ENCODE measurements around the gene PRPSAP1. TPM values are rescaled to one million over a fixed set of nuclear protein-coding genes. Genes with fewer than 3 reads are reported as not detected.
"Not testable (repeated sequence)": the region's sequence is repeated elsewhere in the genome, so short reads cannot be mapped to it uniquely, and the experiment has no call there.

PRPSAP1 gene
- total RNA-seq, 1 donor = 23.4 TPM

DNA sequence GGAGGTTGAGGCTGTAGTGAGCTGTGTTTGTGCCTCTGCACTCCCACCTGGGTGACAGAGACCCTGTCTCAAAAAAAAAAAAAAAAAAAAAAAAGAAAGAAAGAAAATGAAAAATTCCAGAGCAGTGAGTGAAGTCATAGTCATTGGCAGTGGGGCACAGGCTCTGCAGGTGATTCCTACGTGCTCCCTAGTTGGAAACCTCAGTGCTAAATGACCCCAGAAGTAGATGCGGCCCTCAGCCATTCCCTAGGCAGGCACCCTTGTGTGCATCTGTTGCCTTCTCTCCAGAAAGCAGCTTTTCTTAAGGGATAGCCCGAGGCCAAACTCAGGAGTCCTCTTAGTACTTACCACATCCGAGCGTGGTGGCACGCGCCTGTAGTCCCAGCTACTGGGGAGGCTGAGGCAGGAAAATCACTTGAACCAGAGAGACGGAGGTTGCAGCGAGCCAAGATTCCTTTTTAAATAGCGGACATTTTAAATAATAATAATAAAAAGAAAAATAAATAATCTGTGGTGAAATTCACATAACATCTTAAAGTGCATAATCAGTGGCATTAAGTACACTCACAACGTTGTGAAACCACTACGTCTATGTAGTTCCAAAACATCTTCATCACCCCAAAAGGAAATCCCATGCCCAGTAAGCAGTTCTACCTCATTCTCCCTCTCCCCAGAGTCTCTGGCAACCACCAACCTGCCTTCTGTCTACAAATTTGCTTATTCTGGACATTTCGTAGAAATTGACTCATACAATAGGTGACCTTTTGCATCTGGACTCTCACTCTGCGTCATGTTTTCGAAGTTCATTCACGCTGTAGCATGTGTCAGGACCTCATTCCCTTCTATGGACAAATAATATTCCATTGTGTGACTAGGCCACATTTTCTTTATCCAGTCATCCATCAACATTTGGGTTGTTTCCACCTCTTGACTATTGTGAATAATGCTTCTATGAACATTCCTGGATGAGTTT is 18.2 kb upstream of the PRPSAP1 start:
- Histone ChIP-seq H3K4me3 (ENCODE audit: low read length) (no peak overlapping the region), H3K27me3 (ENCODE audit: insufficient read depth, low read length) (no peaks in the 10 kb centered on the region), H3K9me3 (ENCODE audit: low read depth, low read length) (no peaks in the 10 kb centered on the region), H3K4me1 (ENCODE audit: insufficient read depth, low read length) (no peaks in the 10 kb centered on the region)

DNA sequence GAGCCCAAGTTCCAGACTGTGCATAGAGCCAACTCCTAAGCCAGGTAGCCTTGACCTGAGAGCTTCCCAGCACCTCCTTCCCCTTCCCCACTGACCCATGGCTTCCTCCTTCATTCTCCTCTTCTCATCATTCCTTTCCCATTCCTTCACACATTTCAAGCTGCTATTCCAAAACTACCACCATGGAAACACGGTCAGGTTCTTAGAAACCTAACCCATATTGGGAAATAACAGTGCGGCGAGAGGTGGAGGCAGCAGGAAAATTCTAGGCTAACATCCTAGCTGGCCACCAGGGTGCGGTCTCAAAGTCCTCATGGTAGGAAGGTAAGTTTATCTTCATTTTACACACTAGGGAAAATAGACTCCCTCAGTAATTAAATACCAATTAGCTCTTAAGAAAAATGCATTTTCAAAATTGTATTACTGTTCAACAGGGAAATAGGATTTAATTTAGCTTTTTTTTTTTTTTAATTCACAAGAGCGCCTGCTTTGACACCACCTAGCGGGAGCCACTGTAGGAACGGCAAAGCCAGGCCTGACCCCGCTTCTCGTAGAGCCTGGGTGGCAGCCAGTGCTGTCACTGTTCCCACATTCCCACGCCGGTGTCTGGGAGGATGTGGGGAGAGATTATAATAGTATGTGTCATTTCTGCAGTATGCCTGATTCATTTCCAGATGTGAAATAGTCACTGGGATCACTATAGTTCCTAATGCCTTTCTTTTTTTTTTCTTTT is 16.7 kb upstream of the PRPSAP1 start:
- Histone ChIP-seq H3K9me3 (ENCODE audit: low read depth, low read length) (no peaks in the 10 kb centered on the region), H3K4me1 (ENCODE audit: insufficient read depth, low read length) (no peaks in the 10 kb centered on the region), H3K27me3 (ENCODE audit: insufficient read depth, low read length) (no peaks in the 10 kb centered on the region), H3K4me3 (ENCODE audit: low read length) (no peak overlapping the region)

DNA sequence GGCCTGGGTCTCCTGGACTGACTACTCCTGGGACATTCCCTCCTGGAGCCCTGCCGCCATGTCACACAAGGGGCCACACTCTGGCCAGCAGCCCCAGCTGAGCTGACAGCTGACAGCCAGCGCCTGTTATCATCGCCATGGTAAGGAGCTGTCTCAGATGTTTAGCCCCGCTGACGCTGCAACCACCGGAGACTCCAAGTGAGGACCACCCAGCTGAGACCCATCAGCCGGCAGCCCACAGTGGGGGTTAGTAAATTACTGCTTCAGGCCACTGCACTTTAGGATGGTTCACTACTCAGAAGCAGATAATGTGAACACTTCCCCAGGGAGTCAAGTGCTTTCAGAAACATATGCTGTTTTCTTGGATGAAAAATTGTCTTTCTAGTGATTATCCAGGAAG is 16.1 kb upstream of the PRPSAP1 start:
- H3K4me3 ChIP-seq (ENCODE audit: low read length) = no peak overlapping the region
- no peaks in the 10 kb centered on the region for H3K9me3 ChIP-seq (ENCODE audit: low read depth, low read length)
- no peaks in the 10 kb centered on the region for H3K4me1 ChIP-seq (ENCODE audit: insufficient read depth, low read length)
- H3K27me3 ChIP-seq (ENCODE audit: insufficient read depth, low read length) = no peaks in the 10 kb centered on the region

DNA sequence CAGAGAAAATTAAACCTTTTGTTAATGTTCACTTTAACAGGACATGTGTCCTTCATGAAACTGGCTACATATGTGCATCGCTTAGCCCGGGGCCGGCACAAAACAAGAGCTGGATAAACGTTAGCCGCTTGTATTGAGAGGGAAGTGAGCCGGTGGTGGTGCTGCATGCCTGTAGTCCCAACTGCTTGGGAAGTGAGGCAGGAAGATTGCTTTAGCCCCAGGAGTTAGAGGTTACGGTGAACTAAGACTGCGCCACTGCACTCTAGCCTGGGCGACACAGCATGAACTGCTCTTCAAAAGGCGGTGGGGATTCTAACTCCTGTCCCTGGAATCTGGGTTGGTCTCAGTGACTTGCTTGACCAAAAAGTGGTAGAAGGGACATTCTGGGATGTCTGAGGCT is 15.7 kb upstream of the PRPSAP1 start:
- H3K9me3 ChIP-seq (ENCODE audit: low read depth, low read length) = no peaks in the 10 kb centered on the region
- H3K4me3 ChIP-seq (ENCODE audit: low read length) = no peak overlapping the region
- no peaks in the 10 kb centered on the region for H3K4me1 ChIP-seq (ENCODE audit: insufficient read depth, low read length)
- no peaks in the 10 kb centered on the region for H3K27me3 ChIP-seq (ENCODE audit: insufficient read depth, low read length)

DNA sequence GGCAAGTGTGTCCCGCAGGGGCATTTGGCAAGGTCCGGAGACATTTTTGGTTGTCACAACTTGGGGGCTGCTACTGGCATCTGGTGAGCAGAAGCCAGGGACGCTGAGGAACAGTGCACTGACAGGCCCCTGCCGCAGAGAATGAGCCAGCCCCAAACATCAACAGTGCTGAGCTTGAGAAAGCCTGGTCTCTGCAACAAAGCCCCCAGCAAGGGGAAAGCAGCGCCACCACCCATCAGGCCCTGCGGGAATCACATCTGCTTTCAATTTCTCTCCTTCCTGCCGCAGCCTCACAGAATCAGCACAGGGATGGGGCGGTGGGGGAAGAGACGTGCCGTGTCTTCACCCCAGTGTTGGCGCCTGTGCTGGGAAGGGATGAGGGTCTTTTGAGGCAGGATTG is 14.8 kb upstream of the PRPSAP1 start:
- Histone ChIP-seq H3K9me3 (ENCODE audit: low read depth, low read length) (no peaks in the 10 kb centered on the region), H3K4me1 (ENCODE audit: insufficient read depth, low read length) (no peaks in the 10 kb centered on the region), H3K4me3 (ENCODE audit: low read length) (no peak overlapping the region), H3K27me3 (ENCODE audit: insufficient read depth, low read length) (no peaks in the 10 kb centered on the region)

DNA sequence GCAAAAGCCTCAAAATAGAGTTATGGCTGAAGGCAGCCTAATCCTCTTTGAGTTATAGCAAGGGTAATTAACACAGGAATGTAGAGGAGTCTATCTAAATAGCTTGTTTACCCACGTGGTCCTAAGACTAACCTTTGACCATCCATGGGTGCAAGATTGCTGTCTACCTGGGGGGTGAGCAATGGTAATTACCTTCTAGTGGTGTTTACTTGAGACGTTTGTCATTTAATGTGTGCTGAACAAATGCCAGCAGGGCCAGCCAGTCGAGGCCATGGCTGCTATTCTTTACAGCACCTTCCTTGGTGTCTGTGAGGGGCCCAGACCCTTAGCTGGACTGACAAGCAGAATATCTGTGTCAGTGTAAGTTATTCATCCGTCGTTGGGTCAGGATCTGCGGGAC is 13.9 kb upstream of the PRPSAP1 start:
- H3K27me3 ChIP-seq (ENCODE audit: insufficient read depth, low read length) = no peaks in the 10 kb centered on the region
- no peaks in the 10 kb centered on the region for H3K4me1 ChIP-seq (ENCODE audit: insufficient read depth, low read length)
- H3K9me3 ChIP-seq (ENCODE audit: low read depth, low read length) = no peaks in the 10 kb centered on the region
- H3K4me3 ChIP-seq (ENCODE audit: low read length) = no peak overlapping the region

DNA sequence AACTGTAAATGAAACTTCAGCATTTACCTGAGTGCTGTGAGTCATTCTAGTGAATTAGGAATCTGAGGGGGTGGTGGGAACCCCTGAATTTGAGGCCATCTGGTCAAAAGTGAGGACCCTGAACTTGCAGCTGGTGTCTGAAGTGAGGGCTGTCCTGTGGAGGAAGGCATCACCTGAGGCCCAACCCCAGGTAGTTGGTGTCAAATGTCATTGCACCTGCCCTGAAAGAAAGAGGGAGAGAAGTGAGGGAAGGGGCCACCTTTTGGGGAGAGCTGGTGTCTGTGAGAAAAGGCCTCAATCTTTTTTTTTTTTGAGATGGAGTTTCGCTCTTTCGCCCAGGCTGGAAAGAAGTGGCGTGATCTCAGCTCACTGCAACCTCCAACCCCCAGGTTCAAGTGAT is 12.5 kb upstream of the PRPSAP1 start:
- H3K27me3 ChIP-seq (ENCODE audit: insufficient read depth, low read length) = no peaks in the 10 kb centered on the region
- no peaks in the 10 kb centered on the region for H3K9me3 ChIP-seq (ENCODE audit: low read depth, low read length)
- no peak overlapping the region for H3K4me3 ChIP-seq (ENCODE audit: low read length)
- no peaks in the 10 kb centered on the region for H3K4me1 ChIP-seq (ENCODE audit: insufficient read depth, low read length)

DNA sequence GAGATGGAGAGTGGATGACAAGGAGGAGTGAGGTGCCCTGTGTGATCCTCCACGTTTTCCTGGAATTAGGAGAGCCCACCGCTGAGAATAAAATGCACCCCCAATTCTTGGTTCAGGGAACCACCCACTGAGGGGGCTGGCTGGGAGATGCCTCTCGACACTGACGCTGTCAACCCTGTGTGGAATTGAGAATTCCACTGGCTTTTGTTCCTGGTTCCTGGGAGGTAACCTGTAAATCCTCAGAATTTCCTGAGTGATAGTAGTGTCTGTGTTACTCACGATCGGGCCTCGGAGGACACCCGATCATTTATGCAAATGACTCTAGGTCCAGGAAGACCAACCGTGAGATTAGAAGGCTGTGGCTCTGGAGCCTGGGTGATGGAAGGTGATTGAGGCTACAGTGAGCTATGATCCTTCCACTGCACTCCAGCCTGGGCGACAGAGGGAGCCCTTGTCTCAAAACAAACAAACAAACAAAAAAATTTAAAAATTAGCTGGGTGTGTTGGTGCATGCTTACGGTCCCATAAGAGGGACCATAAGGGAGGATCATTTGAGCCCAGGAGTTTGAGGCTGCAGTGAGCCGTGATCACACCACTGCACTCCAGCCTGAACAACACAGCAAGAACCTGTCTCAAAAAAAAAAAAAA is 11.7 kb upstream of the PRPSAP1 start:
- Histone ChIP-seq H3K27me3 (ENCODE audit: insufficient read depth, low read length) (no peaks in the 10 kb centered on the region), H3K4me1 (ENCODE audit: insufficient read depth, low read length) (no peaks in the 10 kb centered on the region), H3K4me3 (ENCODE audit: low read length) (no peak overlapping the region), H3K9me3 (ENCODE audit: low read depth, low read length) (no peaks in the 10 kb centered on the region)

DNA sequence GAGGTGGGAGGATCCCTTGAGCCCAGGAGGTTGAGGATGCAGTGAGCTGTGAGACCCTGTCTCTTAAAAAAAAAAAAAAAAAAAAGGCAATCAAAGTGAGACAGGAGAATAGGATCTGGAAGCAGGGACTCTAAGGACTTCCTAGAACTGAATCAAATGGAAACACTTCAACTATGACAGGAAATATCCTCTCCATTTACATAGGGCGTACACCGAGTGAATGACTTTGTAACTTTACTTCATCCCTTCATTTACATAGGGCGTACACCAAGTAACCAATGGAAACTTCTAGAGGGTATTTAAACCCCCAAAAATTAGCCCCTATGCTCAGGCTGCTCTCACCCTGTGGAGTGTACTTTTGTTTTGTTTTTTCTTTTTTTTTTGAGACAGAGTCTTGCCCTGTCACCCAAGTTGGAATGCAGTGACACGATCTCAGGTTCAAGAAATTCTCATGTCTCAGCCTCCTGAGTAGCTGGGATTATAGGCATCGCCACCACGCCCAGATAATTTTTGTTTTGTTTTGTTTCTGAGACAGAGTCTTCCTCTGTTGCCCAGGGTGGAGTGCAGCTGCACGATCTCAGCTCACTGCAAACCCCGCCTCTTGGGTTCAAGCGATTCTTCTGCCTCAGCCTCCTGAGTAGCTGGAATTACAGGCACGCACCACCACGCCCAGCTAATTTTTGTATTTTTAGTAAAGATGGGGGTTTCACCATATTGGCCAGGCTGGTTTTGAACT is 9.6 kb upstream of the PRPSAP1 start:
- no peak overlapping the region for H3K4me3 ChIP-seq (ENCODE audit: low read length)
- H3K27me3 ChIP-seq (ENCODE audit: insufficient read depth, low read length) = no peaks in the 10 kb centered on the region
- H3K4me1 ChIP-seq (ENCODE audit: insufficient read depth, low read length) = no peaks in the 10 kb centered on the region
- no peaks in the 10 kb centered on the region for H3K9me3 ChIP-seq (ENCODE audit: low read depth, low read length)

DNA sequence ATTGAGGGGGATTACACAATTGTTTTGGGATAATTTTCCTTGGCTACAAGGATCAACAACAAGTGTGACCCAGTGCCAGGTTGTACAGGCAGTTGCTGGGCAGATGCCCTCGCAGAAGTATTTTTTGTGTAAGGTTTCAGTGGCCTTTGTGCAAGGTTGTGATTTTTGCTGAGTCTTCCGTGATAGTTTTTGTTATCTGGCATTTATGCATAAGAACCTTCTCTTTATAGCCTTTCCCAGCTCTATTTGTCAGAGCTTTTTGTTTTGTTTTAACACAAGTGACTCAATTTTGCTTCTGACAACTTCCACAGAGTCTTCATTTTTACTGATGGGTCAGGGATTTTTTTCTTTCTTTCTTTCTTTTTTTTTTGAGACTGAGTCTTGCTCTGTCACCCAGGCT is 6.7 kb upstream of the PRPSAP1 start:
- Histone ChIP-seq H3K4me3 (ENCODE audit: low read length) (no peak overlapping the region), H3K9me3 (ENCODE audit: low read depth, low read length) (no peaks in the 10 kb centered on the region), H3K4me1 (ENCODE audit: insufficient read depth, low read length) (no peaks in the 10 kb centered on the region), H3K27me3 (ENCODE audit: insufficient read depth, low read length) (no peaks in the 10 kb centered on the region)

DNA sequence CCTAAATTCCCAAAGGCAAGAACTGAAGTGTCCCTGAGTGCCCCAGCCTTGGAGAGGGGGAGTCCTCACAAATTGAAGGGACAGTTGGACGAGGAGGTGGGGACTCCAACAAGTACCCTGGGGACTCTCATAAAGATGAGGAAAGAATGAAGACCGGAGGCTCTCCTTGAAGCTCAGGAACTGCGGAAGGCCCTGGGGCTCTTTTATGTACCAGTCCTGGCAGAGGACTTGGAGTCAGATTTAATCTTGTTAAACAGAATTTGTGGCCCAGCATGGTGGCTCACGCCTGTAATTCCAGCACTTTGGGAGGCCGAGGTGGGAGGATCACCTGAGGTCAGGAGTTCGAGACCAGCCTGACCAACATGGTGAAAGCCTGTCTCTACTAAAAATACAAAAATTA is 6.1 kb upstream of the PRPSAP1 start:
- not testable (repeated sequence) for H3K4me1 ChIP-seq (ENCODE audit: insufficient read depth, low read length); H3K4me3 ChIP-seq (ENCODE audit: low read length); H3K9me3 ChIP-seq (ENCODE audit: low read depth, low read length); H3K27me3 ChIP-seq (ENCODE audit: insufficient read depth, low read length)

DNA sequence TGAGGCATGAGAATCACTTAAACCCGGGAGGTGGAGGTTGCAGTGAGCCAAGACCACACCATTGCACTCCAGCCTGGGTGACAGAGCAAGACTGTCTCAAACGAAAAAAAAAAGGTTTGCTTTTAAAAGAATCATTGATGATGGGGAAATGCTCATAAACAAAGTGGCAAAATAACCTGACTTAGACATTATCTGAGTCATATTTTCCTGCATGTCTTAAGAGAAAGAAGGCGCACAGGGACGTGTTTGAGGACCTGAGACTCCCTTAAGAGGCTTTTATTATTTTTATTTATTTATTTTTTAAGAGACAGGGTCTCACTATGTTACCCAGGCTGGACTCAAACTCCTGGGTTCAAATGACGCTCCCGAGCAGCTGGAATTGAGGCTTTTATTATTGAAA is 5.7 kb upstream of the PRPSAP1 start:
- H3K9me3 ChIP-seq (ENCODE audit: low read depth, low read length) = no peaks in the 10 kb centered on the region
- no peaks in the 10 kb centered on the region for H3K27me3 ChIP-seq (ENCODE audit: insufficient read depth, low read length)
- no peak overlapping the region for H3K4me3 ChIP-seq (ENCODE audit: low read length)
- peaks cover 7% of the 10 kb centered on the region for H3K4me1 ChIP-seq (ENCODE audit: insufficient read depth, low read length)

DNA sequence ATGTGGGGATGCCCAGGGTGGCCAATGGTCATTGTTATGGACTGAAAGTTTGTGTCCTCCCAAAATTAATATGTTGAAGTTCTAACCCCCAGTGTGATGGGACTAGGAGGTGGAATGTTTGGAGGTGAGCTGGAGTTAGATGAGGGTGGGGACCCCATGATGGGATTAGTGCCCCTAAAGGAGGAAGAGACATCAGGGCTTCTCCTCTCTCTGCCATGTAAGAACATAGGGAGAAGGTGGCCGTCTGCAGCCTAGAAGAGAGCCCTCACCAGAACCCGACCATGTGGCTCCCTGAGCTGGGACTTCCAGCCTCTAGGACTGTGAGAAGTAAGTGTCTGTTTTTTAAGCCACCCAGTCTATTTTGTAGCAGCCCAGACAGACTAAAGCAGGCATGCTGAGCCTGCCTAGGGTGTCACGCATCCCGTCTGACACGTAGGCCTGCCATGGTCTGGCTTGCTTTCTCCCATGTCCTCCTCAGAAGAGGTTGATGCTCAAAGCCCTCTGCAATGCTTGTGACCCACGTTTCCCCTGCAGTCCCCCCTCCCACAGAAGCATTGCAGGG is 4.0 kb upstream of the PRPSAP1 start:
- no peaks in the 10 kb centered on the region for H3K9me3 ChIP-seq (ENCODE audit: low read depth, low read length)
- H3K27me3 ChIP-seq (ENCODE audit: insufficient read depth, low read length) = no peaks in the 10 kb centered on the region
- peaks cover 14% of the 10 kb centered on the region for H3K4me1 ChIP-seq (ENCODE audit: insufficient read depth, low read length)
- H3K4me3 ChIP-seq (ENCODE audit: low read length) = no peak overlapping the region

DNA sequence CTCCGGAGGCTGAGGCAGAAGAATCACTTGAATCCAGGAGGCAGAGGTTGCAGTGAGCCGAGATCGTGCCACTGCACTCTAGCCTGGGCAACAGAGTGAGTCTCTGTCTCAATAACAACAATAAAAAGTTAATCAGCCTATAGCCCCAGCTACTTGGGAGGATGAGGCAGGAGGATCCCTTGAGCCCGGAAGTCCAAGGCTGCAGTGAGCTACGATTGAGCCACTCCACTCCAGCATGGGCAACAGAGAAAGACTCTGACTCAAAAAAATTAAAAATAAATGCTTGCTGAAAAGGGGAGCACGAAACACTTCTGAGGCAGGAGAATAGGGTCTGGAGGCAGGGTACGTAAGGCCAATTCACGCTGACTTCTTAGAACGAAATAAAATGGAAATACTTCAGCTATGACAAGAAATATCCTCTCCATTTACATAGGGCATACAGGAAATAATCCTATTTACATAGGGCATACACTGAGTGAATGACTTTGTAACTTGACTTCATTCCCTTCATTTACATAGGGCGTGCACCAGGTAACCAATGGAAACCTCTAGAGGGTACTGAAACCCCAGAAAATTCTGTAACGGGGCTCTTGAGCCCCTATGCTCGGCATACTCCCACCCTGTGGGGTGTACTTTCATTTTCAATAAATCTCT is 3.2 kb upstream of the PRPSAP1 start:
- Histone ChIP-seq H3K9me3 (ENCODE audit: low read depth, low read length) (no peaks in the 10 kb centered on the region), H3K4me1 (ENCODE audit: insufficient read depth, low read length) (peaks cover 16% of the 10 kb centered on the region), H3K27me3 (ENCODE audit: insufficient read depth, low read length) (no peaks in the 10 kb centered on the region), H3K4me3 (ENCODE audit: low read length) (no peak overlapping the region)
